SH-SY5Y (cell line): ENCODE data around the gene C1orf50.

Source experiments
- GATA2 ChIP-seq: IDR thresholded peaks from 2 replicates; pipeline ENCODE4 v1.6.1; 2011; ENCODE audit warnings: mild to moderate bottlenecking, low read depth, low read length
- GATA3 ChIP-seq: IDR thresholded peaks from 2 replicates; pipeline ENCODE4 v1.6.1; 2011; ENCODE audit warnings: low read depth, mild to moderate bottlenecking, low read length, moderate library complexity

DNA sequence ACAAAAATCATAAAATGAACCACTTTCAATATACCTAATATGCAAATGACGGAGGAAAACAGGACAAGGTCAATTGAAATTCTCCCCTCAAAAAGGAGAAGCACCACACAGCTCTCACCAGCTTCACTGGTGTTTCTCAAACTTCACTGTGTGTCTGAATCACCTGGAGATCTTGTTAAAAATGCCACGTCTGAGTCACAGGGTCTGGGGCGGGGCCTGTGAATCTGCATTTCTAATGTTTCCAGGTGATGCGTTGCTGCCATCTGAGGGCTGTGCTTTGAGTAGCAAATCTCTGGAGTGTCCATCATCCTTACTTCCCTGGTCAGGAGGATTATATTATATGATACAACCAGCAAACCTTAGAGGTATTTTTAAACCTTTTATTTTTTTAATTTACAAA, 36.1 kb upstream of the C1orf50 start:
- TF ChIP-seq GATA2: no peak
- TF ChIP-seq GATA3: no peak
